BJ (cell line): ENCODE data around the gene C1orf105. TPM values are rescaled to one million over a fixed set of nuclear protein-coding genes. Genes with fewer than 3 reads are reported as not detected.

ENCODE experiments used
- CTCF ChIA-PET: fragments of 350-600 bp; formaldehyde crosslinking; extraction: SDS; loops from one replicate; lab custom pipeline; 2021; ENCODE audit warnings: antibody characterized with exemption, inconsistent platforms; lab: Yijun Ruan, JAX
- POLR2A ChIA-PET: fragments of 300-600 bp; sonication (Branson Sonifier 250); formaldehyde crosslinking; extraction: SDS; loops from one replicate; lab custom pipeline; 2021; ENCODE audit warnings: antibody characterized with exemption; lab: Charles Lee
- DNase-seq: peaks from one replicate; pipeline ENCODE4 v3.0.0-alpha.2; 2011; ENCODE audit warnings: low read depth
- H3K27me3 ChIP-seq: 2 replicates; pipeline ENCODE4 v1.6.0; 2011; ENCODE audit warnings: low read length; ENCODE audit not compliant: control insufficient read depth, insufficient read depth
- H3K36me3 ChIP-seq: 2 replicates; pipeline ENCODE4 v1.5.1; 2011; ENCODE audit warnings: low read length; ENCODE audit not compliant: control insufficient read depth, insufficient read depth
- H3K4me3 ChIP-seq: 2 replicates; pipeline ENCODE4 v1.5.1; 2011; ENCODE audit warnings: low read depth, mild to moderate bottlenecking, control low read depth, low read length
- CTCF ChIP-seq: IDR thresholded peaks from 2 replicates; pipeline ENCODE4 v1.5.1; 2011; ENCODE audit warnings: low read depth, mild to moderate bottlenecking, control low read depth, inconsistent platforms, low read length, moderate library complexity; ENCODE audit not compliant: insufficient read depth
- polyA plus RNA-seq: library from polyadenylated mRNA; depleted of rRNA; stranded (reverse); fragments of >200 nt; gene quantifications from 2 replicates; pipeline ENCODE4 v1.2.3, GENCODE V29; 2011; rRNA removed

Gene C1orf105
- polyA plus RNA-seq, 1 experiment, result not detected

GRCh38 chr1:172515927-172516326 is 95.4 kb downstream of the C1orf105 start:
- DNase-seq, result no peak
- H3K36me3 ChIP-seq, result no peaks in the 10 kb centered on the region
- ChIA-PET CTCF (no interaction called here), POLR2A (no interaction called here)
- no peak overlapping the region for H3K4me3 ChIP-seq
- no peaks in the 10 kb centered on the region for H3K27me3 ChIP-seq
- TF ChIP-seq CTCF, result no peak

- CTCF ChIA-PET, result no interaction called here
- no peak for DNase-seq
- POLR2A ChIA-PET, result no interaction called here
- no peak for TF ChIP-seq CTCF
- Histone ChIP-seq H3K27me3 (no peaks in the 10 kb centered on the region), H3K36me3 (no peaks in the 10 kb centered on the region), H3K4me3 (no peak overlapping the region)
Measured at GRCh38 chr1:172517081-172517480, 96.6 kb downstream of the C1orf105 start.

GRCh38 chr1:172517545-172517944 is 97.1 kb downstream of the C1orf105 start:
- ChIA-PET CTCF (no interaction called here), POLR2A (no interaction called here)
- H3K27me3 ChIP-seq, result no peaks in the 10 kb centered on the region
- TF ChIP-seq CTCF, result no peak
- no peak for DNase-seq
- no peak overlapping the region for H3K4me3 ChIP-seq
- H3K36me3 ChIP-seq, result no peaks in the 10 kb centered on the region

Other genes starting within 250 kb of the C1orf105 start
- gene PIGC, start 23.4 kb downstream of the C1orf105 start, polyA plus RNA-seq, result 20.7 and 24.4 TPM in 2 replicates
- 5.0 and 12.8 TPM in 2 replicates for gene SUCO, start 112.5 kb downstream of the C1orf105 start, polyA plus RNA-seq
- gene FASLG, start 238.4 kb downstream of the C1orf105 start, polyA plus RNA-seq, result not detected in 2 replicates